T-helper 1 cell (primary cell): ENCODE data around the gene NTM.

Experiments used
- DNase-seq, 5 donors: peaks; one replicate each; pipeline ENCODE4 v3.0.0-alpha.2; 2012 to 2020

Gene NTM

GRCh38 chr11:131980888-131981668 lies 610.7 kb downstream of the NTM start:
- DNase-seq: no peak

GRCh38 chr11:131982154-131982553 lies 611.7 kb downstream of the NTM start:
- DNase-seq: no peak

- DNase-seq: no peak
Observed at GRCh38 chr11:131985846-131986301, 615.5 kb downstream of the NTM start.

GRCh38 chr11:131987703-131988102 lies 617.3 kb downstream of the NTM start:
- DNase-seq: no peak

GRCh38 chr11:131991606-131992005 lies 621.2 kb downstream of the NTM start:
- no peak for DNase-seq

GRCh38 chr11:131993246-131993645 lies 622.8 kb downstream of the NTM start:
- no peak for DNase-seq

- no peak for DNase-seq
Observed at GRCh38 chr11:131998020-131998419, 627.6 kb downstream of the NTM start.

- DNase-seq: no peak
Observed at GRCh38 chr11:131999084-131999483, 628.7 kb downstream of the NTM start.

GRCh38 chr11:131999955-132000354 lies 629.5 kb downstream of the NTM start:
- no peak for DNase-seq

GRCh38 chr11:132005887-132006286 lies 635.5 kb downstream of the NTM start:
- no peak for DNase-seq

- no peak for DNase-seq
Observed at GRCh38 chr11:132006884-132007580, 636.6 kb downstream of the NTM start.

- DNase-seq: no peak
Observed at GRCh38 chr11:132008226-132008625, 637.8 kb downstream of the NTM start.

- no peak for DNase-seq
Observed at GRCh38 chr11:132008872-132009271, 638.5 kb downstream of the NTM start.

GRCh38 chr11:132020001-132020400 lies 649.6 kb downstream of the NTM start:
- DNase-seq: no peak

- DNase-seq: no peak
Observed at GRCh38 chr11:132022285-132022684, 651.9 kb downstream of the NTM start.

GRCh38 chr11:132022733-132023478 lies 652.5 kb downstream of the NTM start:
- DNase-seq: no peak

- no peak for DNase-seq
Observed at GRCh38 chr11:132024587-132025295, 654.3 kb downstream of the NTM start.

- DNase-seq: no peak
Observed at GRCh38 chr11:132026746-132027145, 656.3 kb downstream of the NTM start.

GRCh38 chr11:132028380-132029240 lies 658.2 kb downstream of the NTM start:
- DNase-seq: no peak

GRCh38 chr11:132030896-132031295 lies 660.5 kb downstream of the NTM start:
- DNase-seq: no peak

GRCh38 chr11:132032555-132032954 lies 662.1 kb downstream of the NTM start:
- DNase-seq: no peak

GRCh38 chr11:132033051-132033450 lies 662.6 kb downstream of the NTM start:
- no peak for DNase-seq
